Measurements from ENCODE around the gene SLC16A8.
"Not testable (repeated sequence)": the region's sequence is repeated elsewhere in the genome, so short reads cannot be mapped to it uniquely, and the experiment has no call there.

SLC16A8 gene

DNA sequence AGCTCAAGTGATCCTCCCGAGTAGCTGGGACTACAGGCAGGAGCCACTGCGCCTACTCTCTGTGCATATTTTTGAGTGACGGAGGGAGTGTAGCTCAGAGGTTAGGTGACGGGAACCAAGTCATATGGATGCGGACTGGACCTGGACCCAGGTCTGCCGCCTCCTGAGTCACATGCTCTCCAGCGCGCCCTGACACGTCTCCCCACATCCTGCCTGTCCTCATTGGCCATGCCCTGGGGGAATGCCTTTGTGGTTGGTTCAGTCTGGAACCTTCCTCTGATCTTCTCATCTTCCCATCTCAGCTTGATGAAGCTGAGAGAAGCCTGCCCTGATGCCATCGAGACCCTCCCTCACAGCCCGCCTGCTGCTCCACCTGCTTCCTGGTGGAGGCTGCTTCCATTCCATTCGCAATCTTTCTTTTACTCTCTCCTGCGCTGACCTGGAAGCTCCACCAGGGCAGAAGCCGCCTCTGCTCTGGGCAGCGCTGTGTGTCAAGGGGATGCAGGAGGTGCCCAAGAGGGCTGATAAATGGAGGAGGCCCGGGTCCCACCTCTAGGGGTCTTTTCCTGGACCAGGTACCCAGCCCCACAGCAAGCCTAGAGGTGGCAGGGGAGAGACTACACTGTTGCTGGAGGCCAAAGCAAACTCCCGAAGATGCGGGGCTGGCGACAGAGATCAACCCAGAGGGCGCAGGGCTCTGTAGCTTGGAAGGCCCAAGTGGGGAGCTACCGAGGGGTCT, 40.4 kb upstream of the SLC16A8 start:
- no peak overlapping the region for H3K27ac ChIP-seq (ENCODE audit: low read length)
- H3K4me3 ChIP-seq (ENCODE audit: low read length), result no peak overlapping the region
- no peaks in the 10 kb centered on the region for H3K36me3 ChIP-seq (ENCODE audit: insufficient read depth, low read depth, low read length)
- H3K27me3 ChIP-seq (ENCODE audit: insufficient read depth, low read length), result no peaks in the 10 kb centered on the region
- no peak overlapping the region for H3K9ac ChIP-seq (ENCODE audit: low read depth, low read length)
- H3K4me1 ChIP-seq (ENCODE audit: insufficient read depth, low read length), result no peaks in the 10 kb centered on the region
- no peaks in the 10 kb centered on the region for H3K9me3 ChIP-seq (ENCODE audit: insufficient read depth, low read depth, low read length)

DNA sequence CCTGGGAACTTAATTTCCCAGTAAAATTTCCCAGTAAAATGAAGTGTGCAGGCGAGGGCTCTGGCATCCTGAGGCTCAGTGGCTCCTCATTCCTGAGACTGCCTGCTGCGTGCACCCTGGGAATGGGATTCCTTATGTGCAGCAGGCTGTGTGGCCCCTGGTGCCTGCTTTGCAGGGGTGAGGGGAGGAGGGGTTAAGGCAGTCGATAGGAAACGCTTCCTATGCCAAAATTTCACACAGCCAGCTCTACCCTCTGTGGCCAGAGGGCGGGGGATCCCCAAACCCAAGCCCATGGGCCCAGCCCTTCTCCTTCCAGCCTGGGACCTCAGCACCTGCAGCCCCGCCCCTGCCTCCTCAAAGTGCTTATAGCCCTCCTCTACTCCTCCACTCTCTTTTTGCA, 38.6 kb upstream of the SLC16A8 start:
- no peaks in the 10 kb centered on the region for H3K9me3 ChIP-seq (ENCODE audit: insufficient read depth, low read depth, low read length)
- H3K4me1 ChIP-seq (ENCODE audit: insufficient read depth, low read length), result no peaks in the 10 kb centered on the region
- H3K4me3 ChIP-seq (ENCODE audit: low read length), result no peak overlapping the region
- no peak overlapping the region for H3K9ac ChIP-seq (ENCODE audit: low read depth, low read length)
- H3K27me3 ChIP-seq (ENCODE audit: insufficient read depth, low read length), result no peaks in the 10 kb centered on the region
- H3K36me3 ChIP-seq (ENCODE audit: insufficient read depth, low read depth, low read length), result no peaks in the 10 kb centered on the region
- no peak overlapping the region for H3K27ac ChIP-seq (ENCODE audit: low read length)

DNA sequence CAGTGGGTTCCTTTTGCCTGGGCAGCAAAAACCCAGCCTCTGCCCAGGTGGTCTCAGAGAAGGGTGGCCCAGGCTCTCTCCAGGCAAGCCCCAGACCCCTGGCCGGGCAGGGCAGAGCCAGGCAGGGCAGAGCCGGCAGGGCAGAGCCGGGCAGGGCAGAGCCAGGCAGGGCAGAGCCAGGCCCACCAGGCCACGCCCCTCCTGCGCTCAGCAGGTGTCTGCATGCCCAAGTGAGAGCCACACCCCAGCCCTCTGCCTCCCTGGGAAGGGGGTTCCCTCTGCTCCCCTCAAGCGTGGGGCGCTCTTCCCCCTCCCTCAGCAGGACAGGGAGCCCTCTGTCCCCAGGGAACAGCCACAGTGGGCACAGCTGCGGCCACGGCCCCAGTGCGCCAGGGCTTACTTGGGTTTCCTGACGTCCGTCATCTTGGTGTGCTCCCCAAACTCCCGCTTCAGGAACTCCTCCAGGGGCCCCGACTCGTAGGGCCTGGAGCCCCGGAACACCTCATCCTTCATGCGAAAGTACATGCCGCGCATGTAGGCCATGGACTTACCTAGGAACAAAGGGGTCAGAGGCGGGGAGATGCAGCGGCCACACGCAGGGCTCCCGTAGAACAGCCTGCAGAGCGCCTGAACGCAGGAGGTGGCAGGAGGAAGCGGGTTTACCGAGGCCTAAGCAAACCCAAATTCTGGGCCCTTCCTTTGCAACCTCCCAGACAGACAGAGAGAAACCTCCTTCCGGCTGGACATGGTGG, 36.6 kb upstream of the SLC16A8 start:
- Histone ChIP-seq H3K9me3 (ENCODE audit: insufficient read depth, low read depth, low read length) (no peaks in the 10 kb centered on the region), H3K27ac (ENCODE audit: low read length) (no peak overlapping the region), H3K36me3 (ENCODE audit: insufficient read depth, low read depth, low read length) (no peaks in the 10 kb centered on the region), H3K4me3 (ENCODE audit: low read length) (no peak overlapping the region), H3K27me3 (ENCODE audit: insufficient read depth, low read length) (no peaks in the 10 kb centered on the region), H3K4me1 (ENCODE audit: insufficient read depth, low read length) (no peaks in the 10 kb centered on the region), H3K9ac (ENCODE audit: low read depth, low read length) (no peak overlapping the region)

DNA sequence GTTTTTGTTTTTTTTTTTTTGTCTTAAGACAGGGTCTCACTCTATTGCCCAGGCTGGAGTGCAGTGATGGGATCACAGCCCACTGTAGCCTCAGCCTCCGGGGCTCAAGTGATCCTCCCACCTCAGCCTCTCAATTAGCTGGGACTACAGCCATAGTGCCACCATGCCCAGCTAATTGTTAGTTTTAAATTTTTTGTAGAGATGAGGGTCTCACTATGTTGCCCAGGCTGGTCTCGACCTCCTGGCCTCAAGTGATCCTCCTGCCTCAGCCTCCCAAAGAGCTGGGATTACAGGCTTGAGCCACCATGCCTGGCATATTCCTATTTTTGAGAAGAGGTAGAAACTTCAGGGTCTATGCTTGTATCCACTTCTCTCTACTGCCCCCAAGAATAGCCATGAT, 34.8 kb upstream of the SLC16A8 start:
- H3K9me3 ChIP-seq (ENCODE audit: insufficient read depth, low read depth, low read length), result not testable (repeated sequence)

DNA sequence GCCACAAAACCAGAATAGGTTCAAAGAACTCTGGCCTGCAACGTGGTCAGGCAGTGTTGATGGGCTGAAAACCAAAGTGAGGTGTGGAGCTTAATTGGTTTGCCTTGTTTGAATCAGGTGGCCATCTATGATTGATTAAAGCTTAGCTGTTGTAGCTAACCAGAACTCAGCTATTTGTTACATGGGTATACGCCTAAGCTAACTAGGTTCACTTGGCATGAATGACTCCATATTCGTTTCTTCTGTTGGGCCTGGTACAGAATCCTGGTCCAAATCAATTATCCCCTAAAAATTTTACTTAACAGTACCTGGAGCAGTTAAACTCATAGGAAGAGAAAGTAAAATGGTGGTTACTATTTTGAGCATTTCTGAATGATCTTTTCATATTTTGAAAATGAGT, 34.2 kb upstream of the SLC16A8 start:
- H3K9me3 ChIP-seq (ENCODE audit: insufficient read depth, low read depth, low read length), result no peaks in the 10 kb centered on the region
- no peak overlapping the region for H3K27ac ChIP-seq (ENCODE audit: low read length)
- H3K9ac ChIP-seq (ENCODE audit: low read depth, low read length), result no peak overlapping the region
- H3K4me3 ChIP-seq (ENCODE audit: low read length), result no peak overlapping the region
- H3K4me1 ChIP-seq (ENCODE audit: insufficient read depth, low read length), result no peaks in the 10 kb centered on the region
- H3K36me3 ChIP-seq (ENCODE audit: insufficient read depth, low read depth, low read length), result no peaks in the 10 kb centered on the region
- no peaks in the 10 kb centered on the region for H3K27me3 ChIP-seq (ENCODE audit: insufficient read depth, low read length)

More for the DNA sequence above, 34.8 kb upstream of the SLC16A8 start:
- not testable (repeated sequence) for H3K9ac ChIP-seq (ENCODE audit: low read depth, low read length); H3K27me3 ChIP-seq (ENCODE audit: insufficient read depth, low read length); H3K36me3 ChIP-seq (ENCODE audit: insufficient read depth, low read depth, low read length); H3K4me3 ChIP-seq (ENCODE audit: low read length); H3K27ac ChIP-seq (ENCODE audit: low read length); H3K4me1 ChIP-seq (ENCODE audit: insufficient read depth, low read length)

DNA sequence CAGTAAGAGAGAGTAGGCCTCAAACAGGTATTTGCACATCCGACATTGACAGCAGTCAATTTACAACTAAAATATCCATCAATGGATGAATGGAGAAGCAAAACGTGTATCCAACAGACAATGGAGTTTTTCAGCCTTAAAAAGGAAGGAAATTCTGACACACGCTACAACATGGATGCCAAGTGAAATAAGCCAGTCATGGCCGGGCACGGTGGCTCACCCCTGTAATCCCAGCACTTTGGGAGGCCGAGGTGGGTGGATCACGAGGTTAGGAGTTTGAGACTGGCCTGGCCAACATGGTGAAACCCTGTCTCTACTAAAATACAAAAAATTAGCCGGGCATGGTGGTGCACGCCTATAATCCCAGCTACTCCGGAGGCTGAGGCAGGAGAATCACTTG, 33.6 kb upstream of the SLC16A8 start:
- H3K27me3 ChIP-seq (ENCODE audit: insufficient read depth, low read length); H3K27ac ChIP-seq (ENCODE audit: low read length); H3K36me3 ChIP-seq (ENCODE audit: insufficient read depth, low read depth, low read length); H3K9ac ChIP-seq (ENCODE audit: low read depth, low read length); H3K9me3 ChIP-seq (ENCODE audit: insufficient read depth, low read depth, low read length); H3K4me1 ChIP-seq (ENCODE audit: insufficient read depth, low read length); H3K4me3 ChIP-seq (ENCODE audit: low read length): not testable (repeated sequence)

DNA sequence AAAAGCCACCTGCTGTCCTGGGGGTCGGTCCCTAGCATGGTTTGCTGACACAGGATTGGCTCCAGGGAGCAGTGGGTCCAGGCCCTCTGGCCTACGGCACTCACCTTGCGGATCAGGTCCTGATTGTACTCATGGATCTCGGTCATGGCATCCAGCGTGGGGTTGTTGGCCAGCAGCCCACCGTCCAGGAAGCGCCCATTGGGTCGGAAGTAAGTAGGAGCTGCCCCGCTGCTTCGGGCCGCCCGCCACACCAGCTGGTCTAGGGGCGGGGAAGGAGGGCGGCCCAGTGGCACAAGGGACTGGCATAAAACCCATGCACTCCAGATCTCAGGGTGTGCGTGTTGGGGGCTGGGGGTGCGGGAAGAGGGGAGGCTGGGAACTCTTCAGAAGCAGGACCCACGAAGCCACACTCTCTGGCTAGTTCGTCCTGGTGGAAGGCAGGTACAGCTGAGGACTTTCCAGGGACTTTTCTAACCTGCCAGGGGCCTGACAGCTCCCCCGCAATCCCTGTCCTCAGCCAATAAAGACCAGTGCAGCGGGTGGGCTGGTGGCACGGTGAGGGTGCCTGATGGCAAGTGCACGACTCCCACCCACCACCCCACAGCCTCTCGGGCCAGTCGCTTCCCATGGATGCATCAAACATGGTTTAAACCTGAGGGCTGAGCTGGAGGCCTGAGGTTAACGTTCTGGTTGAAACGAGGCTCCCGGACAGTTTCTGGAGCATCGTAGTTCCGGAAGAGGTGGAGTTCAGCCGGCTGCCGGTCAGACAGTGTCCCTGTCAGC, 31.6 kb upstream of the SLC16A8 start:
- H3K27me3 ChIP-seq (ENCODE audit: insufficient read depth, low read length), result no peaks in the 10 kb centered on the region
- no peak overlapping the region for H3K4me3 ChIP-seq (ENCODE audit: low read length)
- no peak overlapping the region for H3K9ac ChIP-seq (ENCODE audit: low read depth, low read length)
- no peaks in the 10 kb centered on the region for H3K4me1 ChIP-seq (ENCODE audit: insufficient read depth, low read length)
- no peaks in the 10 kb centered on the region for H3K9me3 ChIP-seq (ENCODE audit: insufficient read depth, low read depth, low read length)
- H3K27ac ChIP-seq (ENCODE audit: low read length), result no peak overlapping the region
- no peaks in the 10 kb centered on the region for H3K36me3 ChIP-seq (ENCODE audit: insufficient read depth, low read depth, low read length)

DNA sequence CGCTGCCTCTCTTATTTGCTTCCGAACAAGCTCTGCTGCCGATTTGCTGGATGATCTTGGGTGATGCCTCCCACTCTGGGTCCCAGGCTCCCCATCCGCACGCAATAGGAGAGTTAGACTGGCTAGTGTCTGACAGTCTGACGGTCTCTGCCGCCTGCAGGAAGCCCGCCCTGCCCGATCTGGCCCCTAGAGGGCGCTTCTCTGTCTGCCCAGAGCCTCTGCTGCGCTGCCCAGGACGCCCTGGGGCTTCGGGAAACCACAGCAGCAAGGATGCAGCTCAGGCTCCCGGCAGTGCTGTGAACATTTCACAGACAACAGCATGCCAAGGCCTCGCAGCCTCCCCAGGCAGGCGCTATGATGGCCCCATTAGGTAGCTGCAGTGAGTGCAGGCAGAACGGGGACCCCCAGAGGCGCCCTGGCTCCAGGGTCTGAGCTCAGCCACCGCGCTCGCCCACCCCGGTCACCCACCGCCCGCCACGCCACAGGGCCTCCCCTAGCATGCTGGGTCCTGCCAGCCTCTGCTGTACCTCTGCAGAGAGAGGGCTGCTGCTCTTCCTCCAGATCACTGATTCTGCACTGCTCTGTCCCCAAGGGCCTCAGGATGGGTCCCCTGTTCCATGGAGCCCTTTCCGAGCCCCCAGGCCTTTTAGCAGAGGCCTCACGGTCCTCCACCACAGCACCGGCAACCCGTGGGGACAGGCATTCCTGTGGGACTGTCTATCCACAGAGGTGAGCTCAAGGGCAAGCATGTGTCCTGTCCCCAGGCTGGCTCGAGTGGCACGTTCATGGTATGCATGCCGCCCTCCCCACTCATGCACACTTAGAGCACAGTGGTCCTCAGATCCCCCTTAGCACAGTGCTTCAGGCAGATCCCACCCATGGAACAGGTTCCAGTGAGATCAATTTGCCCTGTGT, 30.8 kb upstream of the SLC16A8 start:
- no peak overlapping the region for H3K27ac ChIP-seq (ENCODE audit: low read length)
- H3K4me1 ChIP-seq (ENCODE audit: insufficient read depth, low read length), result no peaks in the 10 kb centered on the region
- H3K9me3 ChIP-seq (ENCODE audit: insufficient read depth, low read depth, low read length), result no peaks in the 10 kb centered on the region
- H3K36me3 ChIP-seq (ENCODE audit: insufficient read depth, low read depth, low read length), result no peaks in the 10 kb centered on the region
- no peak overlapping the region for H3K4me3 ChIP-seq (ENCODE audit: low read length)
- peaks cover 3% of the 10 kb centered on the region for H3K27me3 ChIP-seq (ENCODE audit: insufficient read depth, low read length)
- H3K9ac ChIP-seq (ENCODE audit: low read depth, low read length), result no peak overlapping the region

DNA sequence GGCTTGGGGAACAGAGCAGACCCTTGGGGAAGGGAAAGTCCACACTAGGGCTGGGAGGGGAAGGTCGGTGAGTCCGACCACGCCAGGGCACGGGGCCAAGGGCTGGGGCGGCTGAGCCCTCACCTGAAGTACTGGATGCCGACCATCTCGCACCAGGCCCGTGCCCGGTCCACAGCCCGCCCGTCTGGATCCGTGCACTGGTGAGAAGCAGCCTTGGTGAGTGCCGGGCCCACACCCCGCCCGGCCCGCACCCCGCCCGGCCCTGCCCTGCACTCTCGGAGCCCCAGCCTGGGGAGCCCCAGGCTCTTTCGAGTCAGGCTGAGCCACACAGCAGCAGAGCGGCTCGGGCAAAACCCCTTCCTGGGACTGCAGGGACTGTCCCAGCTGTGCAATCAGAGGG, 28.4 kb upstream of the SLC16A8 start:
- peaks cover 4% of the 10 kb centered on the region for H3K27me3 ChIP-seq (ENCODE audit: insufficient read depth, low read length)
- no peaks in the 10 kb centered on the region for H3K4me1 ChIP-seq (ENCODE audit: insufficient read depth, low read length)
- no peak overlapping the region for H3K27ac ChIP-seq (ENCODE audit: low read length)
- H3K36me3 ChIP-seq (ENCODE audit: insufficient read depth, low read depth, low read length), result no peaks in the 10 kb centered on the region
- no peak overlapping the region for H3K4me3 ChIP-seq (ENCODE audit: low read length)
- no peaks in the 10 kb centered on the region for H3K9me3 ChIP-seq (ENCODE audit: insufficient read depth, low read depth, low read length)
- no peak overlapping the region for H3K9ac ChIP-seq (ENCODE audit: low read depth, low read length)

DNA sequence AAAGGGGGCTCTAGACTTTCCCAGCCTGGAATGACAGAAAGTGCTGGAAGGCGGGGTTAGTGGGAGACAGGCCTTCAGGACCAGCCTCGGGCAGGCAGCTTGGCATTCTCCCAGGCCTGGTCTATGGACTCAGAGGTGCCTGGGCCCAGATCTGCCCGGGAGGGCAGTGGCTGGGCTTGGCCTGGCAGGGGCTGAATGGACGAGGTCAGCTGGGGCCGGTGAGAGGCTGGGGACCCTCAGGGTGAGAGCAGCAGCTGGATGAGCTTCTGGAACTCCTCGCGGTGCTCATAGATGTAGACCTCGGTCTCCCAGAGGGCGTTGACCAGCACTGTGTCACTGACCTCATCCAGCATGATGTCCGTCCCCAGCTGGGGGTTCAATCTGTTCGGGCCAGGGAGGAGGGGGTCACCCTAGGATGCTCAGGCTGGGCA, 28.0 kb upstream of the SLC16A8 start:
- Histone ChIP-seq H3K27ac (ENCODE audit: low read length) (no peak overlapping the region), H3K9me3 (ENCODE audit: insufficient read depth, low read depth, low read length) (no peaks in the 10 kb centered on the region), H3K4me3 (ENCODE audit: low read length) (no peak overlapping the region), H3K36me3 (ENCODE audit: insufficient read depth, low read depth, low read length) (no peaks in the 10 kb centered on the region), H3K4me1 (ENCODE audit: insufficient read depth, low read length) (no peaks in the 10 kb centered on the region), H3K9ac (ENCODE audit: low read depth, low read length) (no peak overlapping the region), H3K27me3 (ENCODE audit: insufficient read depth, low read length) (peaks cover 4% of the 10 kb centered on the region)

Data from iPS-20b (cell line).